D341Med (cell line): ENCODE data around the gene LKAAEAR1.

Source experiments
- DNase-seq: peaks from one replicate; pipeline ENCODE4 v3.0.0; 2012; ENCODE audit warnings: low spot score

The LKAAEAR1 gene

DNA sequence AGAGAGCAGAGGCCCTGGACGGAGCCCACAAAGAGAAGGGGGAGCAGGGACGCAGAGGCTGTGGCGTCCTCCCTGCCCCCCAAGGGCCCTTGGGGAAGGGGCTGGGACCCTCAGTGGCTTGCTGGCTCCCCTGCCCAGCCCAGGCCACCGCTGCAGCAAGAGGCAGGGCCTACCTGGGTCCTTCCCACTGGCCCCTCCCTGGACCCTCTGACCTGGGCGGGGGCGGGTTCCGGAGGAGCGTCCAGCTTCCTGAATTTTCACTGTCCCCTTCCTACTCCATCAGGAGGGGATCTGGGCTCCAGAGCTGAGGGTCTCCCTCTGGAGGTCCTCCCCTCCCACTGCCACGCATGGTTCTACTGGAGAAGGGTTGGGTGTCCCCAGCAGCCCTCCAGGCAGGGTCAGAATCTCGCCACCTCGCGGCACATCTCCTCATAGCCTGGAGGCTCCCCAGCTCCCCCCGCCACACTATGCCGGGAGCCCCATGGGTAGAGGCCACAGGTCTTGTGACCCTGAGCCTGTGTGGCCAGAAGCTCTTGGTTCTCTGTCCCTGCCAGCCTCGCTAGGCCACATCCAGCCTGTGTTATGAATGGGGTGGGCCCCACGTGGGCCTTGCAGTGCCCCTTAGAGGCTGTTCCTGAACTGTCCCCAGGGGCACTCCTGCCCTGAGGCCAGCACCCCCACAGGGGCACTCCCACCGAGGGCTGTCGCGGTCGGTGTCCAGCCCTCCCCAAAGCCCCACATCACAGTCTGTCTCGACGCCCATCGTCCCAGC is 33.8 kb downstream of the LKAAEAR1 start:
- DNase-seq: no peak

DNA sequence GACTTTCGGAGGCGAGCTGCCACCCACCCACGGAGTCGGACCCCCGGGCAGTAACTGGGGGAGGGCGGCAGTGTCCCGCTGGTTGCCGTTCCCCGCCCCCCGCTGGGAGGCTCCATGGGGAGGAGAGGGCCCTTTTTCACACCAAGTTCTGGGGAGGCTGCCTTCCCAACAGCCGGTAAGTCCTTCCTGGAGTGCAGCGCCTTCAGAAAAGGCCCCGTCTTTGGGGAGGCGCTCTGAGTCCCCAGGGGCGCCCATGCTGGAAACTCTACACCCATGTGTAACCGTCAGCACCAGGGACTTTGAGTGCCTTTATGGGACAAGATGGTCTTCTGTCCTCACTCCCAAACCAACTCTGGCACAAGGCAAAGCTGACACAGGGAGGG is 34.3 kb downstream of the LKAAEAR1 start:
- no peak for DNase-seq

DNA sequence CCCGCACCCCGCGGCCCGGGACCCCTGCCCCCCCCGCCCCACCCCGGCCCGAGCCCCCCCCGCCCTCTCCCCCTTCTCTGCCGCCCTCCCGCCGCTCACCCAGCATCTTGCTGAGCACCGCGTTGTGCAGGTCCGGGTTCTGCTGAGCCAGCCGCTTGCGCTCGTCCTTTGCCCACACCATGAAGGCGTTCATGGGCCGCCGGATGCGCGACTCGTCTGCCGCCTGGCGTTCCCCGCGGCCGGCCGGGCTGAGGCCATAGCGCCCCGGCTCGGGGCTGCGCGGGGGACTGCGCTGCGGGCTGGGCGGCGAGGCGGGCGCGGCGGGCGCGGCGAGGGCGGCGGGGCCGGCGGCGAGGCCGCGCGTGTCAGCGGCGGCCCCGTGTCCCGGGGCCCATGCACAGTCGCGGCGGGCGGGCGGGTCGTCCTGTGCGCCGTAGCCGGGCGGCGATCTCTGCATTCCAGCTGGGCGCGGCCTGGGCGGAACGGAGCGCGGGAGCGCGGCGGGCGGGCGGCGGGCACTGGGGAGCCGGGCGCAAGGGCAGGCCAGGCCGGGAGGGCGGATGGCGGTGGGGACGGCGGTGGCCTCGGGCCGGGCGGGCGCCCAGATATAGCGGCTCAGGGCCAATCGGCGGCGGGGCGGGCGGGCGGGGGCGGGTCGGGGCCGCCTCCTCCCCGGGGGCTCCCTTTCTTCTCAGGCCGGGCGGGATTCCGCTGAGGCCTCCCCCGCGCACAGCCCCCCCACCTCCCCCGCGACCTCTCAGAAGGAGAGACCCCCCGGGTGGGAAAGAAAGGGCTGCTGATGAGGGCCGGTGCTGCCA is 34.9 kb downstream of the LKAAEAR1 start, which contains the start of gene SOX18:
TSS of gene SOX18 (minus strand) at position 580 of the 818 bp plus-strand sequence. CDS start at position 457, 123 bp downstream.
- peak; percentile 74 for DNase-seq

DNA sequence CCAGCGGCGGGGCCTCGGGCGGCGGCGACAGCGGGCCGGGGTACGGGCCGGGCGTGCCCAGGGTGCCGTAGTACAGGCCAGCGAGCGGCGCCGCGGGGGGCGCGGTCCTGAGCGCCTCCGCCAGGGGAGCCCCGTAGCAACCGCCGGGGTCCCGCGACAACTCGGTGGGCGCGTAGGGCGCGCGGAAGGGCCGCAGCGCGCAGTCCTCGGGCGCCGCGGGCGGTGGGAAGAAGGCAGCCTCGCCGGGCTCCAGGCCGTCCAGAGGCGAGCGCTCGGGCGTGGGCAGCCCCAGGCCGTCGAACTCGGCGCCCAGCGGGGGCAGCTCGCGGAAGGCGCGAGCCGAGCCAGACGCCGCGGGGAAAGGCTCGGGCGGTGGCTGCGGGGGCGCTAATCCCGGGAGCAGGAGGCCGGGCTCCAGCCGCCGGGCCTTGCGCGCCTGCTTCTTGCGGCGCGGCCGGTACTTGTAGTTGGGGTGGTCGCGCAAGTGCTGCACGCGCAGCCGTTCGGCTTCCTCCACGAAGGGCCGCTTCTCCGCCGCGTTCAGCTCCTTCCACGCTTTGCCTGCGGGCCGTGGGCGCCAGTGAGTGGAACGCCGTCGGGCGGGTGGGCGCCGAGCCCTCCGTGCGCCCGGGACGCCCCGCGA is 35.7 kb downstream of the LKAAEAR1 start:
- DNase-seq: peak; percentile 72

DNA sequence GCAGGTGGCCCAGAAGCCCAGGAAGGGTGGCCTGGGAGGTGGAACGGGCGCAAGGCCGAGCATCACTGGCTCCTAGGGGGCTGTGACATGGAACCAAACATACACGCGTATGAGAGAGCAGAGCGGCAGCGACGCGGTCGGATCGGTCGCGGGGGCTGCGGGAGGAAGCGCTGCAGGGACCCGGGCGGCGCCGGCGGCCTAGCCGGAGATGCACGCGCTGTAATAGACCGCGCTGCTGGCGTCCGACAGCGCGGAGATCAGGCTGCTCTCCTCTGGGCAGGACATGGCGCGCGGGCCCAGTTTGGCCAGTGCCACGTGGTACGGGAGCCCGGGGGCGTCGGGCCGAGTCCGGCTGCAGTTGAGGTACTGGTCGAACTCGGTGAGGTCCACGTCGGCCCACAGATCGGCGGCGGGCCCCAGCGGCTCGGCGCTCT is 36.2 kb downstream of the LKAAEAR1 start:
- DNase-seq: no peak

DNA sequence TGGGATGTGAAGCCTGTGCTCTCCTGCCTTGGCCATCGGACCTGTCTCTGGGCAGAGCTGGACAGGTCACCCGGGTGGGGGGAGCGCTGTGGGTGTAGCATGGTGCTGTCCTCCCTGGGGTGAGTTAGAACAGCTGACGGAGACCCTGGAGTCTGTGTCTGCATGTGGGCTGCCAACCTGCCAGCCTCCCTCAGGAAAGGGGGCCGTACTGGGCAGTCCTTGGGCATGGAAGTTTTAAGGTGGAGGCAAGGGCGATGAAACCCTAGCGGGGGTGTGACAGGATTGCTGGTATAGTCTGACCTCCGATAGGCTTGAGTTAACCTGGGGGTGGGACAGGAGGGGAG is 37.2 kb downstream of the LKAAEAR1 start:
- no peak for DNase-seq

DNA sequence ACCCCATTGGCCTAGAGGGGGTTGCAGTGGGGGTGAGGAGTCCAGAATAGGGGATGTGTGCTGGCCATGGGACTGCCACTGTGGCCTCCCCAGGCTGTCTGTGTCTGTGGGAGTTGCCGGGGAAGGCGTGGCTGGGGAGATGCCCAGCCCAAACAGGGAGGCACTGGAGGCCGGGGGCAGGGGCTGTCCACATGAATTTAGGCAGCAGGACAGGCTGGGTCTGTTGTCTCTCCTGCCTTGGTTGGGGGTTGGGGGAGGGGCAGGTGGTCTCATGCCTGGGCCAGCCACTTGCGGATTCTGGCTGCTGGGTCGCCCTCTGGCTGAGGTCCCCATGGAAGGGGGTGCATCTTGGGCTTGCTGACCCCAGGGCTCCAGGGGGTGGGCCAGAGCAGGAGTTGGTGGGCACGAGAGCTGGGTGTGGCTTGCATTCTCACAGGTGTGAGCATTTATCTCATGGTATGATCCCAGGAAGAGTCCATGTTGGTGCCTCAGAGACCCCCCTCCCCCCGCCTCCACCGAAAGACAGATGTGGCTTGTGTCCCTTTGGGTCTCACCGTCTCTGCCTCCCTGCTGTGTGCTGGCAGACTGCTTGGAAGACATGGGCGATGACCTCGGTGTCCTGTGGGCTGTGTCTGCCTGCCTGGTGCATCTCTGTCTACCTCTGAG is 38.7 kb downstream of the LKAAEAR1 start:
- no peak for DNase-seq

DNA sequence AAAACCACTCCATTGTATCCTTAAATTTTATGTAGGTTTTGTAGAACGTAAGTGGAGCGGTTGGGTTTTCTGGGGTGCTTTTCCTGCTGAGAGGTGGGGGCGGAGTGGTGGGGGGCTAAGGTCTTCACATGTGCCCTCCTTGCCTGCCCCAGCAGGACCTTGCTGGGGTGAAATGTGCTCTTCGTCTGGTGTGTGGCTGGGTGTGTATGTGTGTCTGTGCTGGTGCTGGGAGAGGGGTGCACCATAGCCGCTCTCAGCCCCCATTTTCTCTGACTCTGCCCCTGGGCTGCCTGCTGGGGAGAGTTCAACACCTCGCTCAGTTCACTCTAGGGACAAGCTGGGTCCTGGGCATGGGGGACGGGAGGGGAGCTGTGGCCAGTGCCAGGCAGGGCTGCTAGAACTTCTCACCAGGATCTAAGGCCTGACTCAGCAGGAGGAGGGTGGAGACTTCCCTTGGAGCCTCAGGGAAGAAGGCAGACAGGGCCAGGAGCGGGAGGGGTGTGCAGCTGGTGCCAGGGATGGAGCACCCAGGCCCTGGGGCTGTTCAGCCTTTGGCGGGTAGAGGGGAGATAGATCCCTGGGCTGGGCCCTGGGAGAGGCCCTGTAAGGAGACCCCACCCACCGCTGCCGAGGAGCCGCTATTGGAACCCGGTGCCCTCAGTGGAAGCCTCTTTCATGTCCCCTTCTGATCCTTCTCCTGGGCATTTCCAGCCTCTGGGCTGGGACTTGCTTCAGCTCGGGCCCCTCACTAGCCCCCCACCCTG is 39.5 kb downstream of the LKAAEAR1 start:
- DNase-seq: no peak

DNA sequence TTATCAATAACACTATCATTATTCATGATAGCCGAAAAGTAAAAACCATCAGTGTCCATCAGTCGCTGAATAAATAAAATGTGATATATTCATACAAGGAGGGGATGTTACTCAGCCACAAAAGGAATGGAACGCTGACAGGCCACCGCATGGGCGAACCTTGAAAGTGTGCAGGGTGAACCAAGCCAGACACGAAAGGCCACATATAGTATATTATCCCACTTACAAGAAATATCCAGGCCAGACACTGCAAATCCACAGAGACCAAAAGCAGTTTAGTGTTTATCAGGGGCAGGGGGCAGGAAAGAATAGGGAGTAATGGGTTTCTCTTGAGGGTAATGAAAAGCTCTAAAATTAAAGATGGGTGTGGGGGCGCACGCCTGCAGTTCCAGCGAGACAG is 40.4 kb downstream of the LKAAEAR1 start:
- DNase-seq: no peak

DNA sequence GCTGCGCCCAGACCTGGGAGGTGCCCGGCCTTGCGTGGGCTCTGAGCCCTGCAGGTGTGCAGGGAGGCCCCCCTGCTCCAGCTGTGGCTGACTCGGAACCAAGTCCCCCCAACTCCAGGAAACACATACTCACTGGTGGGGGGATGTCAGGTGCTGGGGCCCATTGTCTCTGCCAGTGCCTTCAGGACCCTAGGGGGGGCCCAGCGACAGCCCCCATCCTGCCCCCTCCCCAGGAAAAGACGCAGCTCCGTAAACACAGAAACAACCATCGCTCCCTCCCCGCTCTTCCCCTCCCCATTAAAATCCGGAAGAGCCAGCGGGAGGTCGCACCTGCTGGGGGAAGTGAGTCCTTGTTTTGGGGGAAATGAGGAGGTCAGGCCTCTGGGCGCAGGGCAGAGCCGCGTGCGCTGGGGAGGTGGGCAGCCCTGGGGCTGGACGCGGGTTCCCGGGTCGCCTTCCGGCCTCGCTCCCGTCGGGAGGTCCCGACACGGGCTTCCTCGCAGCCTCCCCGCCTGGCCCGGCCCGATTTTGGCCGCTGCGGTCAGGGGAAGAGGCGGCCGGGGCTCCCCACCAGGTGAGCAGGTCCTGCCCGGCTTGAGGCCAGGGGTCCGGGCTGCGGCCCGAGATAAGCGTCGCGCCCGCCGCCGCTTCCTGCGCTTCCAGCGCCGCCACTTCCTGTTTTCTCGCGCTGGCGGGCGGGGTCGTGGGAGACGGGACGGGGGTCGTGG is 42.0 kb downstream of the LKAAEAR1 start:
- no peak for DNase-seq

DNA sequence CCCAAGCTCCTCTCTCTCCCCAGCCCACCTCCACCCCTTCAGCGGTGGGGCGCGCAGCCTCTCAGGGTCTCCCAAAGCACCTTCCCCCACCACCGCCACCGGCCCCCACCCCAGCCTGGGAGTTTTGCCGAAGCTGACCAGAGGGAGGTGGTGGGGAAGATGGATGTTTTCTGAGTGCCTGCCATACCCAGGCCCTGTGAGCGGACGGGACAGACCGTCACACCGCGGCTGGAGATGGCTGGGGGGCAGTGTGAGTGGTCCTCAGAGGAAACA is 42.5 kb downstream of the LKAAEAR1 start:
- no peak for DNase-seq

DNA sequence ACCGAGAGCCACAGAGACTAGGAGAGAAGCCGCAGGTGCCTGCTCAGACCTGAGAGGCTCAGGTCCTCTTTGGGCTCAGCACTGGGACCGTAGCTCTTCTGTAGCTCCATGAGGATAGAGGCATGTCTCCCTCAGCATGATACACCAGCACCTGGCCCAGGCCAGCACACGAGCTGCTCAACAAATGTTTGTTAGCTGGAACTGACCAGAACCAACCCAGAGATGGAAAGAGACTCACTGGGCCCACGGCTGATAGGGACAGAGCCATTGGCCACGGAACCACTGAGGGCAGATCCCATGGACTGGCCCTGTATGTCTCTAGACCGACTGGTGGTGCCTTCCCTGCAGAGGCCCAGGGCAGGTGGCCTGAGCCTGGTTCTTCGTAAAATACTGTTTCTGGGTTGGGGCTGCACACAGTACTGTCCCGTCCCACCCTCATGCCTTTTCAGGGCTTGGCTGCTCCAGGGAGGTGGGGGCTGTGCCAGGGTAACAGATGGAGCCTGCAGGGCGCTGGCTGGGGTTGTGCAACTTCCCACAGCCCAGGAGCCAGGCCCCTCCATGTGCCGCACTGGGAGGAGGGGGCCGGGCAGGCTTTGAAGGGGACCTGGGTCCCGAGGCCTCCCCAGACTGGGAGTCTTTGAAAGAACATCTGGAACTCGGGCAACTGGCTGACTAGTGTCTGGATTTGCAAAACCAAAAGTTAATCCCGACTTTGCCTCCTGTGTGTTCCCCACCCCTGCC is 43.0 kb downstream of the LKAAEAR1 start:
- DNase-seq: no peak

DNA sequence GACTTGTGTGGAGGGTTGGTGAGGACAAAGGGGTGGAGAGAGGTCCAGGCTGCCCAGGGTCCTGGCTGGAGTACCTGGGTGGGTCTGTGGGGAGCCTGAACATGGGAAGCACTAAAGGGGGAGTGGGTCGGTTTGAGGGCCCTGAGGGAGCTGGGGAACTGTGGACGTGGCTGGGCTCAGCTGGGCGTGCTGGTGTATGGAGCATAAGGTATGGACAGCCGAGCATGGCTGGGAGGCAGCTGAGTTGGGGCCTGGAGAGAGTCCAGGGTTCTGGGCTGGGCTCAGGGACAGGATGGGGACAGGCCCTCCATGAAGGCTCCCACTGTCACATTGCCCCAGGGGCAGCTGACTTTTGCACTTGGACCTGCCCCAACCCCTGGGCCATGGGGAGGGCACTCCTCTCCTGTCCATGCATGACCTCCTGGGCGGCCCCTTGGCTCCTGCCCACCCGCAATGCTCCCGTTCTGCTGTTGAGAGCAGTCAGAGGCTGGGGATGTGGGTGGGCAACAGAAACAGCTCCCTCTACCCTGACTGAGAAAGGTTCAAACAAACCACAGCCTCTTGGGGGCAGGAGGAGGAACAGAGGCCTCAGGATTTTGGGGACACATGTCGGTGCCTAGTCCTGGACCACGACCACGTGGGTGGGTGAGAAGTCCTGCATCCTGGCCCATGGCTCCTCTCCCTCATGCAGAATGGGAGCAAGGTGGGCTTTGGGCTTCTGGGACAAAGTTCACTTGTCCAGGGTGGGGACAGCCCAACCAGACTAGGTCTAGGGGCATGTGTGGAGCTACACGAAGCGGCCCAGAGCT is 43.8 kb downstream of the LKAAEAR1 start:
- no peak for DNase-seq

DNA sequence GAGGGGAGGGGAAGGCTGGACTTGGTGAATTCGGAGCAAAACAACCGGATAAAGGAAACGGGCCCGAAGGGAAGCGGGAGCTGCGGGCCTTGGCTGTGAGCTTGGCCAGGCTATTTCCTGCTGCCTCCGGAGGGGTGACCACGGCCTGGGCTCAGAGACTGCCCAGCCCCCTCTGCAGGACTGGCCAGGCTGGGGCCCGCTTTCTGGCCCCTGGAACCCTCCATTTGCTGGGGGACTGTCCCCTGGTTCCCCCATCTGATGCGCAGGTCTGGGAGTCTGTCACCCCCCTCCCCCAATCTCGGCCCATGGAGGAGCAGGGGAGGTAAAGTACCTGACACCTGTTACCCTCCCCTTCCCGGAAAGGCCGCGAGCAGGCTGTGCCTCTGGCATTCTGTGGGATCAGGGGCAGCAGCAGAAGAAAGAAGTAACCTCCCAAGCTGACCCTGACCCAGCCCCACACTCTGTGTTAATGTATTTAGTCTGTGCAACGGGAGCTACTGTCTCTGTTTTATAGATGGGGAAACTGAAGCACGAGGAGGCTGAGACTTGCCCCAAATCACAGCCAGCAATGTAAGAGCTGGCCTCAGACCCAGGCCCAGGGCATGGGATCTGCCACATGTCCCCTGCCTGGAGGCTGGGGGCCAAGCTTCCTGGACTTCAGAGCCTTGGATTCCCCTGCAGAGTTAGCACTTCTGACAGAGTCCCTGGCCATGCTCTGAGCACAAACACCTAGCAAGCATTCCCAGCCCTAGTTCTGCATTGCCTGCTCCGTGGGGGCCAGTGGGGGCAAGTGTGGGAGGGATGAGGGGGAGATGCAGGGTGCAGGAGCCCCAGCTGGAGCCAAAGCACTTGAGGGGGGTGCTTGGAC is 44.7 kb downstream of the LKAAEAR1 start:
- no peak for DNase-seq

DNA sequence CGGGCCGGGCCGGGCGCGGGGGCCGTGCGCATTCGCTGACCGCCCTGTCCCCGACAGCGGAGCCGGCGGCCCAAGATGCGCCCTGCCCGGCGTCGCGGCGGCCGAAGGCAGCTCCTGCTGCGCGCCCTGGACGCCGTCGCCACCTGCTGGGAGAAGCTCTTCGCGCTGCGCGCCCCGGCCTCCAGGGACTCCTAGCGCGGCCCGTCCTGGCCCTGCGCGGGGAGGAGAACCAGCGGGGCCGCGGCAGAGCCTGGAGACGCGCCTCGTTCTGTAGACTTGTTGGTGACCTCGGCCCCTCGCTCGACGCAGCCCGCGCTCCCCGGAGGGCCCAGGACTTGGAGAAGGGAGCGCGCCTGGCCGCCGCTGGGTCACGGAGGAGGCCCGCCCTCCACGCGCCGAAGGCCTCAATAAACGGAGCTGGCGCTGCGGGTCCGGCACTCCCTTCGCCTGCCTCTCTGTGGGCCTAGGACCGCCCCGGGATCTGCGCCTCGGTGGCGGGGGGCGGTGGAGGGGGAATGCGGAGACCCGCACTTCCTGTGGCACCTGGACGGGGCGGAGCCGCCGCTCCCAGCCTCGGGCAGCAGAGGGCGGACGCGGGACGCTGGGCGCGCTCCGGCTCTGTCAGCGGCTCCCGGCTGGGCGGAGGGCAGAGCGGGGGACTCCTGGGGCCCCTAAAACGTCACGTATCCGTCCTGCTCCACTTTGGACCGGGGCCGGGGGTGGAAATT is 45.5 kb downstream of the LKAAEAR1 start:
- DNase-seq: peak; percentile 95

DNA sequence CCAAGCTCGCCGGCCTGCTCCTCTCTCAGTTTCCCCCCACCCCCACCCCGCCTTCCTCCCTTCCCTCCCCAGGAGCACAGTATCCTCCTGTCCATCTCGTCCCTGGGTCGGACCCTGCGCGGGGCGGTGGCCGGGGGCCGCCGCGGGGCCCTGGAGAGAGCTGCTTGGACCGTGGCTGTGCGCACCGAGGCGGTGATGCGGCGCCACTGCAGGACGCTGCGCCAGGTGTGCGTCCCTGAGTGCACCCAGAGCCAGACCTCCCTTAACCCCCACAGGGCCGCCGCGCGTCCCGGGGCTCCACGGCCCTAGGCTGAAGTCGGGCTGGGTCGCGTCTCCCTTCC is 46.0 kb downstream of the LKAAEAR1 start:
- no peak for DNase-seq

DNA sequence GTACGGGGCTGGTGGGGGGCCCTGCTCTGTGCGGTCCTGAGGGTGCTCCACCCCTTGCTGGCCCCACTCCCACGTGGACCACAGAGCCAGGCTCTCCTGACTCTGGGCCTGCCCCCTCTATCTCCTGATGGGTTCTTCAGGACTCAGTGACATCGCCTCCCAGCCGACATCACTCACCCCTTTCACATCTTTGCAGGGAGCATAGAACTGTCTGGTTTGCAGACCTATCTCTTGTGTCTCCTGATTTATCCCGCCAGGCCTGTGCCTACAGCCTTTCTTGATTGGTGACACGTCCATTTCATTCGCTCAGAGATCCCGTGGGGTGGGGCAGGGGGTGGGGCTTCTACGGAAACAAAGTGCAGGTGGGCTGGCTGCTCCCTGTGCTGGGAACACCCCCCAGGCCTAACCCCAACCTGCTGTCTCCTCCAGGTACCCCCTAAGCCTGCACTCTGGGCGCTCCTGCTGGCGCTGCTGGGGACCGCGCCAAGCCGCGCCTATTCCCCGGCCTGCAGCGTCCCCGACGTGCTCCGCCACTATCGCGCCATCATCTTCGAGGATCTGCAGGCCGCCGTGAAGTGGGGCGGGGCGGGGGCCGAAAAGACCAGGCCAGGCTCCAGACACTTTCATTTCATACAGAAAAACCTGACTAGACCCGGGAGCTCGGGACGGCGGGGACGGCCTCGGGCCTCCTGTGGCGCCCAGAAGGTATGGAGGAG is 46.5 kb downstream of the LKAAEAR1 start:
- no peak for DNase-seq

DNA sequence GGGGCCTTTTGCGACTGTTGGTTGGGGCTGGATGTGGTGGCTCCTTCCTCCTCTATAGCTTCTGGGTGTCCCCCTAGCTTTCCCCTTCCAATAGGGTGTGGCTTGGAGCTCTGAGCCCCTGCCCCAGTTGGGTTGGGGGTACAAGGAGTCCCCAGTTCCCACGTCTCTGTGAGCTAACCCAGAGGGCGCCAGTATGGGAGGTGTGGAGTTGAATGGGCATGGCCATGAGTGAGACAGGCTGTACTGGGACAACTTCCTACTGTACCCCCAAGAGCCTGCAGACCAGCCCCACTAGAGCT is 47.0 kb downstream of the LKAAEAR1 start:
- no peak for DNase-seq
